Stimulated activated CD4-positive, alpha-beta T cell treated with anti-CD3 and anti-CD28 coated beads, Interleukin-2, amount 100 ng/mL, for 4 hours (primary cell): ENCODE results near the gene CTCFL.

ENCODE experiments used
- DNase-seq: peaks from one replicate; pipeline ENCODE4 v3.0.0-alpha.2; 2020; ENCODE audit warnings: low read depth

Gene CTCFL, protein sequence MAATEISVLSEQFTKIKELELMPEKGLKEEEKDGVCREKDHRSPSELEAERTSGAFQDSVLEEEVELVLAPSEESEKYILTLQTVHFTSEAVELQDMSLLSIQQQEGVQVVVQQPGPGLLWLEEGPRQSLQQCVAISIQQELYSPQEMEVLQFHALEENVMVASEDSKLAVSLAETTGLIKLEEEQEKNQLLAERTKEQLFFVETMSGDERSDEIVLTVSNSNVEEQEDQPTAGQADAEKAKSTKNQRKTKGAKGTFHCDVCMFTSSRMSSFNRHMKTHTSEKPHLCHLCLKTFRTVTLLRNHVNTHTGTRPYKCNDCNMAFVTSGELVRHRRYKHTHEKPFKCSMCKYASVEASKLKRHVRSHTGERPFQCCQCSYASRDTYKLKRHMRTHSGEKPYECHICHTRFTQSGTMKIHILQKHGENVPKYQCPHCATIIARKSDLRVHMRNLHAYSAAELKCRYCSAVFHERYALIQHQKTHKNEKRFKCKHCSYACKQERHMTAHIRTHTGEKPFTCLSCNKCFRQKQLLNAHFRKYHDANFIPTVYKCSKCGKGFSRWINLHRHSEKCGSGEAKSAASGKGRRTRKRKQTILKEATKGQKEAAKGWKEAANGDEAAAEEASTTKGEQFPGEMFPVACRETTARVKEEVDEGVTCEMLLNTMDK

DNA sequence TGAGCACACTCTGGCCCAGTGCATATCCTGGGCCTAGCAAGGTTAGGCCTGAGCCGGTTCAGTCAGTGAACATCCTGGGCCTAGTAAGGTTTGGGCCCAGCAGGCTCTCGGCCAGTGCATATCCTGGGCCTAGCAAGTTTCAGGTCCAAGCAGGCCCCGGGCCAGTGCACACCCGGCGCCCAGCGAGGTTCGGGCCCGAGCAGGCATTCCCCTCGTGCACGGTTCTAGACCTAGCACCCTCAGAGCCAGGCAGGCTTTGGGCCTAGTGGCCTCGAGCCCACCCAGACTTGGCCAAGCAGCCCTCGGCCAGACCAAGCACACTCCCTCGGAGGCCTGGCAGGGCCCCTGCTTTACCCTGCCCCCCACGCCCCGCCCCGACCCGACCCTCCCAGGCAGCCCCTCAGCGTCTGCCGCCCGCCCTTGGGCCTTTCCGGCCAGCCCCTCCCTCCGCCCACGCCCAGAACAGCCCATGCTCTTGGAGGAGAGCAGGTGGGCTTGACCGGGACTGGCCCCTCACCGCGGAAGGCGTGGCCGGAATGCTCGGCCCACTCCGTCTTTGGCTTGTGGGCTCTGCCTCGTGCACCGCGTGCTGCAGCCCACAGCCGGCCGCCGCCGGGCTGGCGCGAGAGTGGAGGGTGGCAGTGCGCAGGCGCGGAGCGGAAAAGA, at the start of gene CTCFL:
Gene CTCFL, minus strand, starts transcription at position 630 of the 666 bp plus-strand sequence. CDS start 935 bp downstream, outside the sequence.
- DNase-seq = no peak

GRCh38 chr20:57573894-57574293, 49.0 kb upstream of the CTCFL start:
- no peak for DNase-seq

GRCh38 chr20:57573242-57573641, 48.3 kb upstream of the CTCFL start:
- DNase-seq = no peak

DNA sequence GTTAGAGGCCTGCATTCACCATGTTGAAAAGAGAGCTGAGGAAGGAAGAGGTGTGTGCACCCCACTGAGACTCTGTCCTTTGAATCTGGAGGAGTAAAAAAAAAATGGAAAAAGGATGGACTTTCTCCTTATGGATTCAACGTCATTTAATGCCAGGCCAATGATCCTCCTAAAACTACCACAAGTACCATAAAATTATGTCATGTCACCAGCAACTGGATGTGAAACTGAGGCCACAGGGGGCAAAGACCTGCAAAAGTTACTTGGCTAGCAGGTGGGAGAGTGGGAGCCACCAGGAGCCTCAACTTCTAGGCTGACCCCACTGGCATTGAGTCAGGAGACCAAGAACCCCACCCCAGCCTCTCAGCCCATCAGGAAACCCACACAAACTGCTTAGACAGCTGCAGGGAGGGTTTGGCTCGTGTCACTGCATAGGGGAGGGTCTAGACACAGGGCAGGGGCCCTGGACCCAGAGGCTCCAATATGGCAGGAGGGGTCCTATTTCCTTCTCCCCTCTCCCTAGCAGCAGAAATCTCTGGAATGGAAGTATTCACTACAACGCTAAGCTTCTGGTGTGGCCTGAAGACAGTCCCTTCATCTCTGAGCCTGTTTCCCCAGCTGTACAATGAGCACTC, 47.0 kb upstream of the CTCFL start:
- no peak for DNase-seq

DNA sequence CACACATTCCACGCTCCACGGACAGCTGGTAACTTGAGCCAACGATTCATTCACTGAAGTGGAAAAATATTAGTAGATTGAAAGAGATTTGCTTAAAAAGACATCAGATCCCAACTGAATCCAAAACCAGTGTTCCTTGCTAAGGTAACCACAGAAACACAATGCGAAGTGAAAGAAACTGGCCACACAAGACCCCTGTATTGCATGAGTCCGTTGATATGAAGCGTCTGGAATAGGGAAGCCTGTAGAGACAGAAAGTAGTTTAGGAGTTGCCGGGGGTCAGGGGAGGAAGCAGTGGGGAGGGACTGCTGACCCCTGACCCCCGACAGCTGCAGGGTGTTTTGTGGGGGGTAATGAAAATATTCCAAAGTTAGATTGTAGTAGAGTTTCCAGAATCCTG, 46.0 kb upstream of the CTCFL start:
- DNase-seq = no peak

- no peak for DNase-seq
Observed at GRCh38 chr20:57570145-57570850, 45.4 kb upstream of the CTCFL start.

DNA sequence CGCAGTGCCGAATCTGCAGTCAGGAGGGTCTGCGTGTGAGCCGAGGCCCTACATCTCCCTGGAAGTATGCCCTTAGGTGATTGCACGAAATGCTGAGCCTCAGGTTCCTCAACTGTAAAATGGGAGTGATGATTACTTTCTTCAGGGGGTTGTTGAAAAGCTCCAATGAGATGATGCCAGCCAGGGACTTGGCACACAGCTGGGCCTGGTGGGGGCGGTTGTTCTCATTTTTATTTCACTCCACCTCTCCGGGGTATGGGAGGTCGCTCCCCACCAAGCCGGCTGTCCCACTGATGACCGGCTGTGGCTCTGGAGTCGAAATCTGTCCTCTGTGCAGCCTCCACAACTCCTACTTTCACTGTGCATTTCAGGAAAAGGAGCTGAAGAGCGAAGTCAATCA, 44.0 kb upstream of the CTCFL start:
- DNase-seq = no peak

DNA sequence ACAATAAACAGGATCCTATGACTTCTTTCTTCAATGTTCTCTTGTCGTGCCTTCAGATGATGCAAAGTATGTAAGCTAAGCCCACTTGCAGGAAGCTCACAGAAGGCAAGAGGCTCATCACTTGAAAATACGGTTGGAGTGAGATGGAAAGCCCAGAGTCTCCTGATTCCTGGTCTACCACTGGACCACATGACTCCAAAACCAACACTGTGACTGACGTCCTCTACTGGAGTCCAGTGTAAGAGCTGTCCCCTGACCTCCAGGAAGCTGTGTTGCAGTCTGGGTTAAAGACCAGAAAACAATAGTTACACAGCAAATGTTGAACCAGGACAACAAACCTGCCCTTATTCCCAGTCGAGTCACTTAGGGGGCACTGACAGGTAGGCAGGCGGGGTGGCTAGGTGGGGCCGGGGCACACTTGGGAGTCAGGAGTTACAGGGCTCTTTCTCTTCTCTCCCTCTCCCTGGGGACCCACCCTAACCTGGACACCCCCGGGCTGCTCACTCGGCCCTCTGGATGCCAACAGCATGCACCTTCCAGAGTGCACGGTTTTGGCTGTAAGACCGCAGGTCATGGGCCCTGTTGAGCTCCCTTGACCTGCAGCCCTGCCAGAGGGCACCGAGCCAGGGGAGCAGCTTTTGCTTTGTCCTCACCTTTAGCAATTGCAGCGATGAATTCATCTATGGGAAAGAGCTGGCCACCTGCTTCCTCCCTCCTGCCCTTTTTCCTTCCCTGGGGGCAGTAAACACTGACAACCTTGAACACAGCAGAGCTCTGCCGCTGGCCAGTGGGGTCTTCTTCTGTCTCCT, 43.4 kb upstream of the CTCFL start:
- no peak for DNase-seq

- DNase-seq = no peak
Observed at GRCh38 chr20:57567471-57568079, 42.6 kb upstream of the CTCFL start.

- DNase-seq = no peak
Observed at GRCh38 chr20:57566803-57567459, 42.0 kb upstream of the CTCFL start.

- no peak for DNase-seq
Observed at GRCh38 chr20:57566399-57566798, 41.5 kb upstream of the CTCFL start.

- DNase-seq = no peak
Observed at GRCh38 chr20:57564951-57565642, 40.2 kb upstream of the CTCFL start.

GRCh38 chr20:57564180-57564802, 39.4 kb upstream of the CTCFL start:
- DNase-seq = no peak

DNA sequence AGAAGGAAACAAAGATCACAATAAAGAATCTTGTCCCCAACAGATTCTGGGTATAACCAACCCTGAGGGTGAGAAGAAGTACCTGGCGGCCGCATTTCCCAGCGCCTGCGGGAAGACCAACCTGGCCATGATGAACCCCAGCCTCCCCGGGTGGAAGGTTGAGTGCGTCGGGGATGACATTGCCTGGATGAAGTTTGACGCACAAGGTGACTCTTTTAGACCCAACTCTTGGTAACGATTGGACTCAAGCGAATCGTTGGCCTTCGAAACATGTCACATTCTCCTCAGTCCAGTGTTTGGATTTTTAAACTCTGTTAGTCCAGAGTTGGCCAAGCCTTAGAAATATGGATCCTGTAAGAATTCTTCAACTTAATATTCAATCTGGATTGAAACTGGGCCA, 38.6 kb upstream of the CTCFL start:
- DNase-seq = no peak

DNA sequence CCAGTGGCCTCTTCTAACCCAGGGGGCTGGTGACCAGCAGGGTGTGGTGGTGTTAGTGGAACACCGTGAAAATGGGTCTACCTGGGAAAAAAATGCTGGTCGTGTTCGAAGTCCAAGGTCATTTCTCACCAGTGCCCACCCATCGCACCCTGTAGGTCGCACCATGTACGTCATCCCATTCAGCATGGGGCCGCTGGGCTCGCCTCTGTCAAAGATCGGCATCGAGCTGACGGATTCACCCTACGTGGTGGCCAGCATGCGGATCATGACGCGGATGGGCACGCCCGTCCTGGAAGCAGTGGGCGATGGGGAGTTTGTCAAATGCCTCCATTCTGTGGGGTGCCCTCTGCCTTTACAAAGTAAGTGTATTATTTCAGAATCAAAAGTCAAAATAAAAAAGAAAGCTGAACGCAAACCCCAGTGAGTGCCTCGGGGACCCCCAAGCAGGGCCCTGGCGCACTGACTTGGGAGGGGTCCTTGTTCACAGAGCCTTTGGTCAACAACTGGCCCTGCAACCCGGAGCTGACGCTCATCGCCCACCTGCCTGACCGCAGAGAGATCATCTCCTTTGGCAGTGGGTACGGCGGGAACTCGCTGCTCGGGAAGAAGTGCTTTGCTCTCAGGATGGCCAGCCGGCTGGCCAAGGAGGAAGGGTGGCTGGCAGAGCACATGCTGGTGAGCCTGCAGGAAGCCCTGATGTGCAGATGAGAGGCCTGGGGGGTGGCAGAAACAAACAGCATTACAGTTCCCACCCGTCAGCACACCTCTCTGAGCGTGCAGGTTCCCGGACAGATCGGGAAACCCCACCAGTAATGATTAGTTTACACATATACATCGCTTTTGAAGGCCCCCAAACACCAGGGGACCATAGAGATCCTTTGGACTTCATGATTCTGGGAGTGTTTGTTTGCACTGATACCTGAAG, 37.9 kb upstream of the CTCFL start:
- DNase-seq = no peak

GRCh38 chr20:57561356-57562279, 36.7 kb upstream of the CTCFL start:
- no peak for DNase-seq
